ENCODE measurements around the gene ITLN1.

DNA sequence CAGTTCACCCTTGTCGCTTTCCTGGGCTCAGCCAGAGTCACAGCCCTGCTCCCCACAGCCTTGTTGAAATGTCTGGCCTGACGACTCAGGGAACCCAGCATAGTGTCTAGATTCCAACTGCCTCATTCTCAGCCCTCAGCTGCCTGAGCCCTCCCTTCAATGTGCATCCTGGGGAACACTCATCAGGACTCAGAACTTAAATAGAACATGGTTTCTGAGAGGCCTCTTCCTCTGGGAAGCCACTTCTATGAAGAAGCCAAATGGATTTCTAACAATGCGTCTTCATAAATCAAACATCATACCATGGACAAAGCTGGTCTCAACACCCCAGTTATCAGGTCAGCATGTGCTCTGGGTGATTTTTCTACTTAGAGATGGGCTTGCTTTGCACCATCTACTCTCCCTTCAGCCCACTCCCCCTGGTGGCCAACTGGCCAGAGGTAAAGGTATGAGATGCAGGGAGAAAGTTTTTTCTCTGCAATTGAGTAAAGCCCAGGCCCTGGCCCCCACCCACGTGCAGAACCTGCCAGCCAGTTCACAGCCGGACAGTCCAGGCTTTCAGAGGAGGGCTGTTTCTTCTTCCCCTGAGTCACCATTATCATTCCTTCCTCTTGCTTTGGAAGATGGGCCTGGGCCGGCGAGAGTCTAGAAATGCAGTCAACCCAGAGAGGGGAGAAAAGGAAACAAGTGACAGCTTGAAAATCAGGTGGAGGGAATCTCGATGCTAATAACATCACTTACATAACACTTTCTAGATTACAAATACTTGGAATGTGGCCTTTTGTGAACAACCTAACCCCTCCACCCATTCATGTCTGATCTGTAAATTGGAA lies 54.4 kb downstream of the ITLN1 start:
- peak; percentile 74 for TF ChIP-seq CTCF (IDR thresholded peaks at IDR 0.05; ENCODE audit: borderline replicate concordance, extremely low read depth, low read length, poor library complexity, severe bottlenecking)
- TF ChIP-seq EZH2 (IDR thresholded peaks at IDR 0.05; ENCODE audit: borderline replicate concordance, low read depth, low read length, severe bottlenecking), result no peak
